SK-N-SH (cell line): Measurements from ENCODE around the gene ZP2. TPM values are rescaled to one million over a fixed set of nuclear protein-coding genes. Genes with fewer than 3 reads are reported as not detected.
"Not testable (repeated sequence)": the region's sequence is repeated elsewhere in the genome, so short reads cannot be mapped to it uniquely, and the experiment has no call there.

ENCODE experiments used
- CTCF ChIA-PET: fragments of 300-600, 350-600 bp; formaldehyde crosslinking; extraction: SDS; loops from one replicate; lab custom pipeline; 2021; lab: Yijun Ruan, JAX
- POLR2A ChIA-PET: fragments of 350-600 bp; sonication (Branson Sonifier 250); formaldehyde crosslinking; extraction: SDS; loops from one replicate; lab custom pipeline; 2020; ENCODE audit warnings: antibody characterized with exemption, inconsistent platforms; lab: Yijun Ruan, JAX
- DNase-seq: peaks from one replicate; pipeline ENCODE4 v3.0.0; 2012
- H2AFZ ChIP-seq: fragments of 200-600 bp; sonication (generic); 2 replicates; pipeline ENCODE4 v1.8.1; 2016; ENCODE audit warnings: antibody characterized with exemption, mild to moderate bottlenecking, low read depth
- H3F3A ChIP-seq: fragments of 200-600 bp; sonication (generic); replicated peaks from 2 replicates; pipeline ENCODE3; 2016; ENCODE audit warnings: antibody characterized with exemption, mild to moderate bottlenecking; ENCODE audit not compliant: insufficient read depth
- H3K27ac ChIP-seq, 2 experiments: fragments of 200-500 bp in 1 of 2; fragments of 200-600 bp in 1 of 2; sonication (Bioruptor generic) in 1 of 2; sonication (generic), shearing (Covaris generic) in 1 of 2; 2 replicates each; pipeline versions ENCODE4 v1.5.1 to v1.6.1; 2014 to 2016; ENCODE audit warnings: low read depth in 2 of 2, inconsistent platforms in 1 of 2, low read length in 1 of 2, mild to moderate bottlenecking in 1 of 2, mixed read lengths in 1 of 2
- H3K27me3 ChIP-seq: fragments of 200-600 bp; sonication (generic), shearing (Covaris generic); 2 replicates; pipeline ENCODE4 v1.6.1; 2016; ENCODE audit warnings: mixed run types; ENCODE audit not compliant: insufficient read depth
- H3K36me3 ChIP-seq, 2 experiments: fragments of 200-500 bp in 1 of 2; fragments of 200-600 bp in 1 of 2; sonication (Bioruptor generic) in 1 of 2; sonication (generic) in 1 of 2; replicated peaks in 1 of 2; 2 replicates each; pipeline versions ENCODE3 to v1.5.1; 2014 to 2016; ENCODE audit warnings: low read length in 1 of 2, mild to moderate bottlenecking in 1 of 2; ENCODE audit not compliant: insufficient read depth in 2 of 2, control insufficient read depth in 1 of 2
- H3K4me1 ChIP-seq, 2 experiments: fragments of 200-500 bp in 1 of 2; fragments of 200-600 bp in 1 of 2; sonication (Bioruptor generic) in 1 of 2; sonication (generic), shearing (Covaris generic) in 1 of 2; 2 replicates each; pipeline versions ENCODE4 v1.5.1 to v1.6.1; 2014 to 2016; ENCODE audit warnings: low read depth in 1 of 2, low read length in 1 of 2, mixed run types in 1 of 2; ENCODE audit not compliant: insufficient read depth in 2 of 2, control insufficient read depth in 1 of 2
- H3K4me2 ChIP-seq: fragments of 200-600 bp; sonication (generic), shearing (Covaris generic); 2 replicates; pipeline ENCODE4 v1.6.1; 2017; ENCODE audit warnings: mixed run types
- H3K4me3 ChIP-seq, 2 experiments: fragments of 200-500 bp in 1 of 2; fragments of 200-600 bp in 1 of 2; sonication (Bioruptor generic) in 1 of 2; sonication (generic), shearing (Covaris generic) in 1 of 2; 2 replicates each; pipeline versions ENCODE4 v1.5.1 to v1.8.1; 2014 to 2016; ENCODE audit warnings: low read depth in 2 of 2, inconsistent platforms in 1 of 2, low read length in 1 of 2, mild to moderate bottlenecking in 1 of 2, mixed read lengths in 1 of 2, moderate library complexity in 1 of 2
- H3K79me2 ChIP-seq: fragments of 200-600 bp; sonication (generic); 2 replicates; pipeline ENCODE4 v1.8.1; 2017; ENCODE audit warnings: mild to moderate bottlenecking; ENCODE audit not compliant: insufficient read depth
- H3K9ac ChIP-seq: fragments of 200-600 bp; sonication (generic); 2 replicates; pipeline ENCODE4 v1.6.1; 2017; ENCODE audit warnings: mixed run types
- H3K9me2 ChIP-seq: fragments of 200-600 bp; sonication (generic); 2 replicates; pipeline ENCODE4 v1.6.1; 2017; ENCODE audit warnings: mixed run types
- H3K9me3 ChIP-seq: fragments of 200-600 bp; sonication (generic); 2 replicates; pipeline ENCODE4 v1.6.1; 2017; ENCODE audit warnings: mixed run types, mild to moderate bottlenecking, moderate library complexity
- H4K20me1 ChIP-seq: fragments of 200-600 bp; sonication (generic); 2 replicates; pipeline ENCODE4 v1.6.1; 2017; ENCODE audit warnings: mild to moderate bottlenecking, mixed run types; ENCODE audit not compliant: insufficient read depth
- FOXJ3 ChIP-seq: sonication (generic); formaldehyde crosslinking; IDR thresholded peaks from 2 replicates; pipeline ENCODE4 v1.5.1; 2020; ENCODE audit warnings: mild to moderate bottlenecking, missing genetic modification reagents
- MEF2A ChIP-seq: IDR thresholded peaks from 2 replicates; pipeline ENCODE4 v1.4.0; 2012; ENCODE audit warnings: low read depth, borderline replicate concordance
- WGBS: methylation state at CpG from one replicate; pipeline ENCODE4 v1.1.6; 2017; ENCODE audit warnings: low lambda C conversion rate; 5-methylcytosine and 5-hydroxymethylcytosine counted together
- polyA plus RNA-seq, 3 experiments: library from polyadenylated mRNA; depleted of rRNA; stranded (reverse); fragments of >200 nt; gene quantifications; 2 replicates each; pipeline ENCODE4 v1.2.3, GENCODE V29; 2012
- TF ChIP-seq, protein P1 (sequence below): fragments of 150-350 bp; IDR thresholded peaks from 2 replicates; pipeline ENCODE4 v1.6.1; 2016; ENCODE audit warnings: mild to moderate bottlenecking, low read depth, low read length
- TF ChIP-seq, protein P2 (sequence below): IDR thresholded peaks from 2 replicates; pipeline ENCODE4 v1.6.1; 2012; ENCODE audit warnings: mild to moderate bottlenecking, low read depth, low read length, moderate library complexity

Gene ZP2
- polyA plus RNA-seq, 1 of the 3 experiments (the other 2 are of a cell fraction) = not detected

DNA sequence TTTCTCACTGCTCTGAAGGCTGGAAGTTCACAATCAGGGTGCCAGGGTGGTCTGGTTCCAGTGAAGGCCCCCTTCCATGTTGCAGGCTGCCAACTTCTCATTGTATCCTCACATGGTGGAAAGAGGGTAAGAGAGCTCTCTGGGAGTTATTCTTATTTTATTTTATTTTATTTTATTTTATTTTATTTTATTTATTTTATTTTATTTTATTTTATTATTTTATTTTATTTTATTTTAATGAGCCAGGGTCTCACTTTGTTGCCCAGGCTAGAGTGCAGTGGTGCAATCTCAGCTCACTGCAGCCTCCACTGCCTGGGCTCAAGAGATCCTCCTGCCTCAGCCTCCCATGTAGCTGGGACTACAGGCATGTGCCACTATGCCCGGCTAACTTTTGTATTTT, 55.4 kb downstream of the ZP2 start:
- H3K4me3 ChIP-seq, H3K9ac ChIP-seq, H4K20me1 ChIP-seq, DNase-seq, H3K27ac ChIP-seq, H3K27me3 ChIP-seq, H3K4me2 ChIP-seq, H3K79me2 ChIP-seq, H3F3A ChIP-seq, POLR2A ChIA-PET, H3K9me2 ChIP-seq, H3K36me3 ChIP-seq, H2AFZ ChIP-seq, H3K9me3 ChIP-seq: not testable (repeated sequence)
- CTCF ChIA-PET = interaction anchor here (1.0 to 7.7 kb wide), 17 partner anchors 11 to 1528 kb away, joined by 3 to 84 read pairs (median 5); partner anchors contain the start of gene CRYM
- WGBS = 0% methylated on average over 1 of the region's 1 CpG
- H3K4me1 ChIP-seq = peaks cover 6 to 11% of the 10 kb centered on the region in 2 experiments; a peak in 3 of 4 replicates

DNA sequence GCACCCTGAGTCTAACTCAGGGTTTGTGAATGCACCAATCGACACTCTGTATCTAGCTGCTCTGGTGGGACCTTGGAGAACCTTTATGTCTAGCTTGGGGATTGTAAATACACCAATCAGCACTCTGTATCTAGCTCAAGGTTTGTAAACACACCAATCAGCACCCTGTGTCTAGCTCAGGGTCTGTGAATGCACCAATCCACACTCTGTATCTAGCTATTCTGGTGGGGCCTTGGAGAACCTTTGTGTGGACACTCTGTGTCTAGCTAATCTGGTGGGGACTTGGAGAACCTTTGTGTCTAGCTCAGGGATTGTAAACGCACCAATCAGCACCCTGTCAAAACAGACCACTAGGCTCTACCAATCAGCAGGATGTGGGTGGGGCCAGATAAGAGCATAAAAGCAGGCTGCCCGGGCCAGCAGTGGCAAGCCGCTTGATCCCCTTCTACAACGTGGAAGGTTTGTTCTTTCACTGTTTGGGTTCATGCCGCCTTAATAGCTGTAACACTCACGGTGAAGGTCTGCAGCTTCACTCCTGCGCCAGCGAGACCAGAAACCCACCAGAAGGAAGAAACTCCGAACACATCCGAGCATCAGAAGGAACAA, 58.1 kb downstream of the ZP2 start:
- H3K79me2 ChIP-seq, H3K9me3 ChIP-seq, H4K20me1 ChIP-seq, H3K27me3 ChIP-seq, H3F3A ChIP-seq, H3K4me2 ChIP-seq, H3K27ac ChIP-seq, H3K9ac ChIP-seq, H3K4me3 ChIP-seq, DNase-seq, H2AFZ ChIP-seq, POLR2A ChIA-PET, H3K9me2 ChIP-seq, H3K36me3 ChIP-seq: not testable (repeated sequence)
- CTCF ChIA-PET = interaction anchor here (1.1 to 2.1 kb wide), 3 partner anchors 35 to 148 kb away, joined by 3 to 9 read pairs (median 4); no protein-coding TSS in a partner anchor
- WGBS = 83% methylated on average over 8 of the region's 11 CpGs
- peaks cover 6 to 11% of the 10 kb centered on the region in 2 experiments; a peak in 3 of 4 replicates for H3K4me1 ChIP-seq

DNA sequence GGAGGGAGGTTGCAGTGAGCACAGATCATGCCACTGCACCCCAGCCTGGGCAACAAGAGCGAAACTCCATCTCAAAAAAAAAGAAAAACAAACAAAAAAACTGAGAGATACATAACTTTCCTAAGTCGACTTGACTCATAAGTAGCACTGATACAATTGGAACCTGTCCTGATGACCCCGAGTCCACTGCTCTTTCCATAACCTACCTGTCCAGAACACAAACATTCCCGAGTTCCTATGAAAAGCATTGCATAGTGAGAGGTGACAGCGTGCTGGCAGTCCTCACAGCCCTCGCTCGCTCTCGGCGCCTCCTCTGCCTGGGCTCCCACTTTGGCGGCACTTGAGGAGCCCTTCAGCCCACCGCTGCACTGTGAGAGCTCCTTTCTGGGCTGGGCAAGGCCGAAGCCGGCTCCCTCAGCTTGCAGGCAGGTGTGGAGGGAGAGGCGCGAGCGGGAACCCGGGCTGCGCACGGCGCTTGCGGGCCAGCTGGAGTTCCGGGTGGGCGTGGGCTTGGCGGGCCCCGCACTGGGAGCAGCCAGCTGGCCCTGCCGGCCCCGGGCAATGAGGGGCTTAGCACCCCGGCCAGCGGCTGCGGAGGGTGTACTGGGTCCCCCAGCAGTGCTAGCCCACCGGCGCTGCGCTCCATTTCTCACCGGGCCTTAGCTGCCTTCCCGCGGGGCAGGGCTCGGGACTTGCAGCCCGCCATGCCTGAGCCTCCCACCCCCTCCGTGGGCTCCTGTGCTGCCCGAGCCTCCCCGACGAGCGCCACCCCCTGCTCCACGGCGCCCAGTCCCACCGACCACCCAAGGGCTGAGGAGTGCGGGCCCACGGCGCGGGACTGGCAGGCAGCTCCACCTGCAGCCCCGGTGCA, 59.0 kb downstream of the ZP2 start:
- H3K9me3 ChIP-seq, H3K27ac ChIP-seq, H3K4me1 ChIP-seq, H3K4me3 ChIP-seq, H3K4me2 ChIP-seq, H3F3A ChIP-seq, H3K9me2 ChIP-seq, H2AFZ ChIP-seq, H3K9ac ChIP-seq, POLR2A ChIA-PET, H3K79me2 ChIP-seq, H3K27me3 ChIP-seq, H3K36me3 ChIP-seq, DNase-seq, H4K20me1 ChIP-seq: not testable (repeated sequence)
- CTCF ChIA-PET = interaction anchor here (1.1 to 2.1 kb wide), 2 partner anchors 36 to 149 kb away, joined by 4 to 9 read pairs; no protein-coding TSS in a partner anchor
- 88% methylated on average over 28 of the region's 51 CpGs for WGBS

DNA sequence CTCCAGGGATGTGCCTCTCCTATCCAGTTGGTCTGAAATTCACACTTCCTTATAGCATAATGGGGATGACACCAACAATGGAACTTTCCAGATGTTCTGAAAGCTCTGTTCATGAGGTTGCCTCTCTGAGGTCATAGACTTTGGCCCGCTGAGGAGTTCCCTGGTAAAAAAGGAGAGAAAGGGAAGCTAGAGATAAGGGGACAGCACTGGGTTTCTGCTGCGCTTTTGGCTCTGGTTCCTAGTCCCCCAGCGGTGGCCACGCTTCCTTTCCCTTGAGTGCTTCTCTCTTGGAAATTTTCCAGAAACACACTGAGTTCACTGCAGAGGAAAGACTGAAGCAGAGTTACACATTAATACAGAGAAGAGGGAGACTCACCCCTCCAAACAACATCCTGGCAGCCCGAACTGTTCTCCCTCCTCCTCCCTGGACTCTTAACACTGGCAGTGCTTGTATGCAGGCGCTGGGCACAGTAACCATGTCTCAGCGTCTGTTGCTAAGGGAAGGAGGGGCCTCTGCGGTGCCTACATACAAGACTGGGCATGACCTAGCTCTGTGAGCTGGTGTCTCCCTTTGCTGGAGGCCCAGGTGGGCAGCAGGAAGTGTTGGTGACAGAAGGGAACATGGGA, 60.9 kb downstream of the ZP2 start, which contains the start of gene DNAH3:
Gene DNAH3, minus strand, starts transcription at position 472 of the 627 bp plus-strand sequence. CDS start 527 bp downstream, outside the sequence.
- DNase-seq = peak; percentile 41
- H3K9me3 ChIP-seq = no peaks in the 10 kb centered on the region
- no peaks in the 10 kb centered on the region for H3K36me3 ChIP-seq
- H3K4me1 ChIP-seq = peaks cover 0 to 6% of the 10 kb centered on the region in 2 experiments; a peak in 1 of 4 replicates
- H3K27ac ChIP-seq = no peak within 1 kb of the TSS
- H3K4me2 ChIP-seq = 0 out of 2 replicates have a peak within 1 kb of the TSS, but pooled peaks have one; percentile 15
- no peak within 1 kb of the TSS for H3K9ac ChIP-seq
- ChIA-PET CTCF (no interaction called here), POLR2A (no interaction called here)
- 0 out of 2 replicates have a peak within 1 kb of the TSS, but pooled peaks have one; percentile 32 for H2AFZ ChIP-seq
- H3K27me3 ChIP-seq = peaks cover 13% of the 10 kb centered on the region
- H3F3A ChIP-seq = no peaks in the 10 kb centered on the region
- H3K79me2 ChIP-seq = no peaks in the 10 kb centered on the region
- 15% methylated on average over 7 of the region's 8 CpGs for WGBS
- H3K4me3 ChIP-seq = no peak within 1 kb of the TSS
- no peaks in the 10 kb centered on the region for H3K9me2 ChIP-seq
- no peaks in the 10 kb centered on the region for H4K20me1 ChIP-seq
- TF ChIP-seq, protein P1, sequence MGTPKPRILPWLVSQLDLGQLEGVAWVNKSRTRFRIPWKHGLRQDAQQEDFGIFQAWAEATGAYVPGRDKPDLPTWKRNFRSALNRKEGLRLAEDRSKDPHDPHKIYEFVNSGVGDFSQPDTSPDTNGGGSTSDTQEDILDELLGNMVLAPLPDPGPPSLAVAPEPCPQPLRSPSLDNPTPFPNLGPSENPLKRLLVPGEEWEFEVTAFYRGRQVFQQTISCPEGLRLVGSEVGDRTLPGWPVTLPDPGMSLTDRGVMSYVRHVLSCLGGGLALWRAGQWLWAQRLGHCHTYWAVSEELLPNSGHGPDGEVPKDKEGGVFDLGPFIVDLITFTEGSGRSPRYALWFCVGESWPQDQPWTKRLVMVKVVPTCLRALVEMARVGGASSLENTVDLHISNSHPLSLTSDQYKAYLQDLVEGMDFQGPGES = no peak
- TF ChIP-seq, protein P2, sequence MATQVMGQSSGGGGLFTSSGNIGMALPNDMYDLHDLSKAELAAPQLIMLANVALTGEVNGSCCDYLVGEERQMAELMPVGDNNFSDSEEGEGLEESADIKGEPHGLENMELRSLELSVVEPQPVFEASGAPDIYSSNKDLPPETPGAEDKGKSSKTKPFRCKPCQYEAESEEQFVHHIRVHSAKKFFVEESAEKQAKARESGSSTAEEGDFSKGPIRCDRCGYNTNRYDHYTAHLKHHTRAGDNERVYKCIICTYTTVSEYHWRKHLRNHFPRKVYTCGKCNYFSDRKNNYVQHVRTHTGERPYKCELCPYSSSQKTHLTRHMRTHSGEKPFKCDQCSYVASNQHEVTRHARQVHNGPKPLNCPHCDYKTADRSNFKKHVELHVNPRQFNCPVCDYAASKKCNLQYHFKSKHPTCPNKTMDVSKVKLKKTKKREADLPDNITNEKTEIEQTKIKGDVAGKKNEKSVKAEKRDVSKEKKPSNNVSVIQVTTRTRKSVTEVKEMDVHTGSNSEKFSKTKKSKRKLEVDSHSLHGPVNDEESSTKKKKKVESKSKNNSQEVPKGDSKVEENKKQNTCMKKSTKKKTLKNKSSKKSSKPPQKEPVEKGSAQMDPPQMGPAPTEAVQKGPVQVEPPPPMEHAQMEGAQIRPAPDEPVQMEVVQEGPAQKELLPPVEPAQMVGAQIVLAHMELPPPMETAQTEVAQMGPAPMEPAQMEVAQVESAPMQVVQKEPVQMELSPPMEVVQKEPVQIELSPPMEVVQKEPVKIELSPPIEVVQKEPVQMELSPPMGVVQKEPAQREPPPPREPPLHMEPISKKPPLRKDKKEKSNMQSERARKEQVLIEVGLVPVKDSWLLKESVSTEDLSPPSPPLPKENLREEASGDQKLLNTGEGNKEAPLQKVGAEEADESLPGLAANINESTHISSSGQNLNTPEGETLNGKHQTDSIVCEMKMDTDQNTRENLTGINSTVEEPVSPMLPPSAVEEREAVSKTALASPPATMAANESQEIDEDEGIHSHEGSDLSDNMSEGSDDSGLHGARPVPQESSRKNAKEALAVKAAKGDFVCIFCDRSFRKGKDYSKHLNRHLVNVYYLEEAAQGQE = no peak
- TF ChIP-seq MEF2A (no peak), FOXJ3 (no peak)
